HepG2 (cell line): Measurements from ENCODE around the gene OASL. TPM values are rescaled to one million over a fixed set of nuclear protein-coding genes. Genes with fewer than 3 reads are reported as not detected.

Experiments used
- ATRX ChIP-seq: sonication (generic); formaldehyde crosslinking; IDR thresholded peaks from 2 replicates; pipeline ENCODE4 v1.4.0; 2020; ENCODE audit warnings: missing genetic modification reagents, borderline replicate concordance
- ESRRA ChIP-seq: sonication (generic); formaldehyde crosslinking; IDR thresholded peaks from 2 replicates; pipeline ENCODE4 v1.5.1; 2020; ENCODE audit warnings: mild to moderate bottlenecking, low read depth, missing genetic modification reagents
- GATAD2A ChIP-seq: IDR thresholded peaks from 2 replicates; pipeline ENCODE4 v1.6.1; 2016
- HDAC2 ChIP-seq: sonication (generic); formaldehyde crosslinking; IDR thresholded peaks from 2 replicates; pipeline ENCODE4 v1.4.0; 2020; ENCODE audit warnings: missing genetic modification reagents
- HNRNPL ChIP-seq: fragments of 200-400 bp; formaldehyde crosslinking; IDR thresholded peaks from 2 replicates; pipeline ENCODE4 v1.6.1; 2017; ENCODE audit warnings: mild to moderate bottlenecking, low read depth, low read length
- SRSF1 ChIP-seq: fragments of 200-400 bp; formaldehyde crosslinking; optimal IDR thresholded peaks from 2 replicates; pipeline ENCODE3; 2017; ENCODE audit warnings: mild to moderate bottlenecking, low read depth, low read length, moderate library complexity
- TRIM24 ChIP-seq: sonication (generic); formaldehyde crosslinking; IDR thresholded peaks from 2 replicates; pipeline ENCODE4 v1.8.0; 2022; ENCODE audit warnings: mild to moderate bottlenecking, missing genetic modification reagents
- ZMYM4 ChIP-seq: sonication (generic); formaldehyde crosslinking; IDR thresholded peaks from 2 replicates; pipeline ENCODE4 v1.8.1; 2023; ENCODE audit warnings: mild to moderate bottlenecking, missing genetic modification reagents
- polyA plus RNA-seq, 8 experiments: library from polyadenylated mRNA; depleted of rRNA in 3 of 8; stranded (reverse) in 7 of 8; unstranded in 1 of 8; fragments of >200 nt; fragmentation: Illumina TruSeq in 4 of 8; extraction: Trizol in 4 of 8; gene quantifications; 2 replicates each; pipeline versions ENCODE4 v1.2.1 to v1.2.3, GENCODE V29; 2011 to 2016; ENCODE audit warnings: low read depth in 4 of 8, missing spikeins in 1 of 8, mixed read lengths in 1 of 8; ENCODE audit not compliant: insufficient read depth in 1 of 8
- total RNA-seq, 5 experiments: library from RNA; depleted of rRNA; stranded (reverse); fragments of >200 nt; fragmentation: Illumina TruSeq; extraction: Trizol; gene quantifications; 2 replicates each; pipeline ENCODE4 v1.2.3, GENCODE V29; 2016; ENCODE audit warnings: low read depth in 1 of 5
- TF ChIP-seq, protein P1 (sequence below): IDR thresholded peaks from 2 replicates; pipeline ENCODE4 v1.4.0; 2020; ENCODE audit warnings: mild to moderate bottlenecking, missing genetic modification reagents
- TF ChIP-seq, protein P2 (sequence below): sonication (generic); formaldehyde crosslinking; IDR thresholded peaks from 2 replicates; pipeline ENCODE4 v1.8.0; 2022; ENCODE audit warnings: missing genetic modification reagents, mild to moderate bottlenecking, moderate library complexity, borderline replicate concordance
- TF ChIP-seq, protein P3 (sequence below): sonication (generic); formaldehyde crosslinking; IDR thresholded peaks from 2 replicates; pipeline ENCODE4 v1.4.0; 2020; ENCODE audit warnings: missing genetic modification reagents, mild to moderate bottlenecking, borderline replicate concordance
- TF ChIP-seq, protein P4 (sequence below): sonication (generic); formaldehyde crosslinking; IDR thresholded peaks from 2 replicates; pipeline ENCODE4 v1.4.0; 2020; ENCODE audit warnings: missing genetic modification reagents; ENCODE audit errors: not compliant biosample characterization
- TF ChIP-seq, protein P5 (sequence below): sonication (generic); formaldehyde crosslinking; IDR thresholded peaks from 2 replicates; pipeline ENCODE4 v1.4.0; 2020; ENCODE audit warnings: missing genetic modification reagents
- TF ChIP-seq, protein P6 (sequence below): sonication (generic); formaldehyde crosslinking; conservative IDR thresholded peaks from 2 replicates; pipeline ENCODE4 v1.8.0; 2022; ENCODE audit warnings: mild to moderate bottlenecking, moderate library complexity, missing genetic modification reagents

OASL gene
- total and polyA plus RNA-seq, 2 of the 13 experiments (the other 11 are each of a cell fraction or from before 2014, with no cell fraction given), result 0.11 to 0.22 TPM

DNA sequence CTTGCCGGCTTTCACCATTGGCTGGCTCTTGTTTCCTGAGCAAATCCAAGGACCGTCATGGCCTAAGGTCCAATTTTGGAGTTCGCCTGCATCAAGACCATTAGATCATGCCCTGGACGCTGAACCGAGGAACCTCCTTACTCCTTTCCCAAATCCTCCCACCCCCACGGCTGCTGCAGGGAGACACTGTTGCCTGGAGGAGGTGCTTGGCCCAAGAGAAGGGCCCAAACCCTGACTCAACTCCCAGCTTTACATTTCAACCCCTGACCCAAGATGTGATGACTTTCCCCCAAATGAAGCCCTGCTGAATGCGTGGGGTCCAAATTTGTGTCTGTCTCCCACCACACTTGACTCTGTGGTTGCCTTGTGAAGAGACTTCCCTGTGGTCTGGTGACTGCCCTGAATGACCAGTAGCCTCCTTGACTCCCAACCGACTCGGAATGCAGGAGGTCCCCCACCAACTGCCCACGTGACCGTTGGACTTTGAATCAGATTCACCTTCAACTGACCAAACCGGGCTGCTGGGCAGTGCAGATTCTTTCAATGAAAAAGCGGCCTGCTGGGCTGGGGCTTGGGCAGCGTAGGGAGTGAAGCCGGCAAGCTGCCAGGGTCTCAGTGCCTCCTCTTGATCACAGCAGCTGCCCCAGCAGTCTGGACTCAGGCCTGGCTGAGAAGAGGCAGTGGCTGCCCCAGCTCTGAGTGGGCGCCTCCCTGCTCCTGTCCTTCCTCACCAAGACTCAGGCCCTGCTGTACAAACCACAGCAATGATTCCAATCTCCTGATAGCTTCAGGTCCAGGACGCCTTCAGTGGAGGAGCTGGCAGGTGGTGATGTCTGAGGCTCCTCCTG is 46.7 kb upstream of the OASL start (continued):
- TF ChIP-seq, protein P1, sequence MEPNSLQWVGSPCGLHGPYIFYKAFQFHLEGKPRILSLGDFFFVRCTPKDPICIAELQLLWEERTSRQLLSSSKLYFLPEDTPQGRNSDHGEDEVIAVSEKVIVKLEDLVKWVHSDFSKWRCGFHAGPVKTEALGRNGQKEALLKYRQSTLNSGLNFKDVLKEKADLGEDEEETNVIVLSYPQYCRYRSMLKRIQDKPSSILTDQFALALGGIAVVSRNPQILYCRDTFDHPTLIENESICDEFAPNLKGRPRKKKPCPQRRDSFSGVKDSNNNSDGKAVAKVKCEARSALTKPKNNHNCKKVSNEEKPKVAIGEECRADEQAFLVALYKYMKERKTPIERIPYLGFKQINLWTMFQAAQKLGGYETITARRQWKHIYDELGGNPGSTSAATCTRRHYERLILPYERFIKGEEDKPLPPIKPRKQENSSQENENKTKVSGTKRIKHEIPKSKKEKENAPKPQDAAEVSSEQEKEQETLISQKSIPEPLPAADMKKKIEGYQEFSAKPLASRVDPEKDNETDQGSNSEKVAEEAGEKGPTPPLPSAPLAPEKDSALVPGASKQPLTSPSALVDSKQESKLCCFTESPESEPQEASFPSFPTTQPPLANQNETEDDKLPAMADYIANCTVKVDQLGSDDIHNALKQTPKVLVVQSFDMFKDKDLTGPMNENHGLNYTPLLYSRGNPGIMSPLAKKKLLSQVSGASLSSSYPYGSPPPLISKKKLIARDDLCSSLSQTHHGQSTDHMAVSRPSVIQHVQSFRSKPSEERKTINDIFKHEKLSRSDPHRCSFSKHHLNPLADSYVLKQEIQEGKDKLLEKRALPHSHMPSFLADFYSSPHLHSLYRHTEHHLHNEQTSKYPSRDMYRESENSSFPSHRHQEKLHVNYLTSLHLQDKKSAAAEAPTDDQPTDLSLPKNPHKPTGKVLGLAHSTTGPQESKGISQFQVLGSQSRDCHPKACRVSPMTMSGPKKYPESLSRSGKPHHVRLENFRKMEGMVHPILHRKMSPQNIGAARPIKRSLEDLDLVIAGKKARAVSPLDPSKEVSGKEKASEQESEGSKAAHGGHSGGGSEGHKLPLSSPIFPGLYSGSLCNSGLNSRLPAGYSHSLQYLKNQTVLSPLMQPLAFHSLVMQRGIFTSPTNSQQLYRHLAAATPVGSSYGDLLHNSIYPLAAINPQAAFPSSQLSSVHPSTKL (CRISPR knock-in tag), result 0 out of 2 replicates have a peak, but pooled peaks have one; percentile 29
- TF ChIP-seq, protein P2, sequence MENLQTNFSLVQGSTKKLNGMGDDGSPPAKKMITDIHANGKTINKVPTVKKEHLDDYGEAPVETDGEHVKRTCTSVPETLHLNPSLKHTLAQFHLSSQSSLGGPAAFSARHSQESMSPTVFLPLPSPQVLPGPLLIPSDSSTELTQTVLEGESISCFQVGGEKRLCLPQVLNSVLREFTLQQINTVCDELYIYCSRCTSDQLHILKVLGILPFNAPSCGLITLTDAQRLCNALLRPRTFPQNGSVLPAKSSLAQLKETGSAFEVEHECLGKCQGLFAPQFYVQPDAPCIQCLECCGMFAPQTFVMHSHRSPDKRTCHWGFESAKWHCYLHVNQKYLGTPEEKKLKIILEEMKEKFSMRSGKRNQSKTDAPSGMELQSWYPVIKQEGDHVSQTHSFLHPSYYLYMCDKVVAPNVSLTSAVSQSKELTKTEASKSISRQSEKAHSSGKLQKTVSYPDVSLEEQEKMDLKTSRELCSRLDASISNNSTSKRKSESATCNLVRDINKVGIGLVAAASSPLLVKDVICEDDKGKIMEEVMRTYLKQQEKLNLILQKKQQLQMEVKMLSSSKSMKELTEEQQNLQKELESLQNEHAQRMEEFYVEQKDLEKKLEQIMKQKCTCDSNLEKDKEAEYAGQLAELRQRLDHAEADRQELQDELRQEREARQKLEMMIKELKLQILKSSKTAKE (CRISPR knock-in tag), result no peak
- TF ChIP-seq SRSF1, result no peak
- TF ChIP-seq, protein P3, sequence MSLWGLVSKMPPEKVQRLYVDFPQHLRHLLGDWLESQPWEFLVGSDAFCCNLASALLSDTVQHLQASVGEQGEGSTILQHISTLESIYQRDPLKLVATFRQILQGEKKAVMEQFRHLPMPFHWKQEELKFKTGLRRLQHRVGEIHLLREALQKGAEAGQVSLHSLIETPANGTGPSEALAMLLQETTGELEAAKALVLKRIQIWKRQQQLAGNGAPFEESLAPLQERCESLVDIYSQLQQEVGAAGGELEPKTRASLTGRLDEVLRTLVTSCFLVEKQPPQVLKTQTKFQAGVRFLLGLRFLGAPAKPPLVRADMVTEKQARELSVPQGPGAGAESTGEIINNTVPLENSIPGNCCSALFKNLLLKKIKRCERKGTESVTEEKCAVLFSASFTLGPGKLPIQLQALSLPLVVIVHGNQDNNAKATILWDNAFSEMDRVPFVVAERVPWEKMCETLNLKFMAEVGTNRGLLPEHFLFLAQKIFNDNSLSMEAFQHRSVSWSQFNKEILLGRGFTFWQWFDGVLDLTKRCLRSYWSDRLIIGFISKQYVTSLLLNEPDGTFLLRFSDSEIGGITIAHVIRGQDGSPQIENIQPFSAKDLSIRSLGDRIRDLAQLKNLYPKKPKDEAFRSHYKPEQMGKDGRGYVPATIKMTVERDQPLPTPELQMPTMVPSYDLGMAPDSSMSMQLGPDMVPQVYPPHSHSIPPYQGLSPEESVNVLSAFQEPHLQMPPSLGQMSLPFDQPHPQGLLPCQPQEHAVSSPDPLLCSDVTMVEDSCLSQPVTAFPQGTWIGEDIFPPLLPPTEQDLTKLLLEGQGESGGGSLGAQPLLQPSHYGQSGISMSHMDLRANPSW (CRISPR knock-in tag), result no peak
- TF ChIP-seq, protein P4, sequence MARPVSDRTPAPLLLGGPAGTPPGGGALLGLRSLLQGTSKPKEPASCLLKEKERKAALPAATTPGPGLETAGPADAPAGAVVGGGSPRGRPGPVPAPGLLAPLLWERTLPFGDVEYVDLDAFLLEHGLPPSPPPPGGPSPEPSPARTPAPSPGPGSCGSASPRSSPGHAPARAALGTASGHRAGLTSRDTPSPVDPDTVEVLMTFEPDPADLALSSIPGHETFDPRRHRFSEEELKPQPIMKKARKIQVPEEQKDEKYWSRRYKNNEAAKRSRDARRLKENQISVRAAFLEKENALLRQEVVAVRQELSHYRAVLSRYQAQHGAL (CRISPR knock-in tag), result no peak
- 0 out of 2 replicates have a peak, but pooled peaks have one; percentile 21 for TF ChIP-seq GATAD2A (CRISPR knock-in tag)
- TF ChIP-seq HNRNPL, result no peak
- peak; percentile 71 for TF ChIP-seq ESRRA (CRISPR knock-in tag)
- TF ChIP-seq ZMYM4 (CRISPR knock-in tag), result peak; percentile 43; the same call in 1 of the 2 replicates
- TF ChIP-seq, protein P5, sequence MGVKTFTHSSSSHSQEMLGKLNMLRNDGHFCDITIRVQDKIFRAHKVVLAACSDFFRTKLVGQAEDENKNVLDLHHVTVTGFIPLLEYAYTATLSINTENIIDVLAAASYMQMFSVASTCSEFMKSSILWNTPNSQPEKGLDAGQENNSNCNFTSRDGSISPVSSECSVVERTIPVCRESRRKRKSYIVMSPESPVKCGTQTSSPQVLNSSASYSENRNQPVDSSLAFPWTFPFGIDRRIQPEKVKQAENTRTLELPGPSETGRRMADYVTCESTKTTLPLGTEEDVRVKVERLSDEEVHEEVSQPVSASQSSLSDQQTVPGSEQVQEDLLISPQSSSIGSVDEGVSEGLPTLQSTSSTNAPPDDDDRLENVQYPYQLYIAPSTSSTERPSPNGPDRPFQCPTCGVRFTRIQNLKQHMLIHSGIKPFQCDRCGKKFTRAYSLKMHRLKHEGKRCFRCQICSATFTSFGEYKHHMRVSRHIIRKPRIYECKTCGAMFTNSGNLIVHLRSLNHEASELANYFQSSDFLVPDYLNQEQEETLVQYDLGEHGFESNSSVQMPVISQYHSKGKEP (CRISPR knock-in tag), result no peak
- TF ChIP-seq HDAC2 (CRISPR knock-in tag), result no peak
- TF ChIP-seq, protein P6, sequence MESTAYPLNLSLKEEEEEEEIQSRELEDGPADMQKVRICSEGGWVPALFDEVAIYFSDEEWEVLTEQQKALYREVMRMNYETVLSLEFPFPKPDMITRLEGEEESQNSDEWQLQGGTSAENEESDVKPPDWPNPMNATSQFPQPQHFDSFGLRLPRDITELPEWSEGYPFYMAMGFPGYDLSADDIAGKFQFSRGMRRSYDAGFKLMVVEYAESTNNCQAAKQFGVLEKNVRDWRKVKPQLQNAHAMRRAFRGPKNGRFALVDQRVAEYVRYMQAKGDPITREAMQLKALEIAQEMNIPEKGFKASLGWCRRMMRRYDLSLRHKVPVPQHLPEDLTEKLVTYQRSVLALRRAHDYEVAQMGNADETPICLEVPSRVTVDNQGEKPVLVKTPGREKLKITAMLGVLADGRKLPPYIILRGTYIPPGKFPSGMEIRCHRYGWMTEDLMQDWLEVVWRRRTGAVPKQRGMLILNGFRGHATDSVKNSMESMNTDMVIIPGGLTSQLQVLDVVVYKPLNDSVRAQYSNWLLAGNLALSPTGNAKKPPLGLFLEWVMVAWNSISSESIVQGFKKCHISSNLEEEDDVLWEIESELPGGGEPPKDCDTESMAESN (CRISPR knock-in tag), result 0 out of 2 replicates have a peak, but pooled peaks have one; percentile 29
- no peak for TF ChIP-seq TRIM24 (CRISPR knock-in tag)
- no peak for TF ChIP-seq ATRX (CRISPR knock-in tag)
